Endothelial cell (in vitro differentiated cells): ENCODE data around the gene CNOT9. TPM values are rescaled to one million over a fixed set of nuclear protein-coding genes. Genes with fewer than 3 reads are reported as not detected.

ENCODE experiments used
- DNase-seq: peaks from one replicate; pipeline ENCODE4 v3.0.0; 2021; ENCODE audit warnings: low spot score
- H3K27ac Mint-ChIP-seq: one replicate; pipeline ENCODE4 v1.8.0; 2021; ENCODE audit warnings: mixed read lengths, inconsistent platforms; ENCODE audit not compliant: unreplicated experiment
- H3K27me3 Mint-ChIP-seq: one replicate; pipeline ENCODE4 v1.8.0; 2021; ENCODE audit warnings: mild to moderate bottlenecking, moderate library complexity, mixed read lengths, inconsistent platforms; ENCODE audit not compliant: unreplicated experiment
- H3K36me3 Mint-ChIP-seq: one replicate; pipeline ENCODE4 v1.8.0; 2021; ENCODE audit warnings: mild to moderate bottlenecking, low read depth, mixed read lengths, inconsistent platforms; ENCODE audit not compliant: unreplicated experiment
- H3K4me1 Mint-ChIP-seq: one replicate; pipeline ENCODE4 v1.8.0; 2021; ENCODE audit warnings: mild to moderate bottlenecking, mixed read lengths, inconsistent platforms; ENCODE audit not compliant: unreplicated experiment
- H3K4me3 Mint-ChIP-seq: one replicate; pipeline ENCODE4 v1.8.0; 2021; ENCODE audit warnings: mild to moderate bottlenecking, mixed read lengths, inconsistent platforms; ENCODE audit not compliant: unreplicated experiment
- H3K9me3 Mint-ChIP-seq: one replicate; pipeline ENCODE4 v1.8.0; 2021; ENCODE audit warnings: mixed read lengths, inconsistent platforms; ENCODE audit not compliant: unreplicated experiment
- CTCF ChIP-seq: fragments of 200-600 bp; sonication (generic); IDR thresholded peaks from one replicate; pipeline ENCODE4 v1.5.0; 2021; ENCODE audit warnings: antibody characterized with exemption; ENCODE audit not compliant: unreplicated experiment
- total RNA-seq: library from RNA; stranded (reverse); fragmentation: NEBNext Ultra II Directional; extraction: Animal tissue kit (Norgen Biotek cat#: 25700); gene quantifications from one replicate; pipeline ENCODE4 v1.2.1, GENCODE V29; 2021; ENCODE audit not compliant: unreplicated experiment

CNOT9 gene
- total RNA-seq, 1 donor from 2014 or later, result 56.1 TPM

GRCh38 chr2:218567797-218568189, 846 bp upstream of the CNOT9 start:
- no peak for DNase-seq
- no peak for TF ChIP-seq CTCF
- peaks cover 19% of the 10 kb centered on the region for H3K36me3 Mint-ChIP-seq
- H3K9me3 Mint-ChIP-seq, result no peaks in the 10 kb centered on the region
- peak overlapping the region; percentile 97 for H3K27ac Mint-ChIP-seq
- peaks cover 11% of the 10 kb centered on the region for H3K27me3 Mint-ChIP-seq
- H3K4me3 Mint-ChIP-seq, result peak overlapping the region; percentile 97
- H3K4me1 Mint-ChIP-seq, result peaks cover 27% of the 10 kb centered on the region

GRCh38 chr2:218569038-218569431, 396 bp downstream of the CNOT9 start:
- Mint-ChIP-seq H3K4me3 (peak overlapping the region; percentile 97), H3K9me3 (no peaks in the 10 kb centered on the region), H3K27ac (peak overlapping the region; percentile 97), H3K4me1 (peaks cover 27% of the 10 kb centered on the region), H3K27me3 (peaks cover 11% of the 10 kb centered on the region), H3K36me3 (peaks cover 19% of the 10 kb centered on the region)
- TF ChIP-seq CTCF, result no peak
- peak; percentile 56 for DNase-seq

GRCh38 chr2:218569661-218570500, 1.2 kb downstream of the CNOT9 start:
- DNase-seq, result no peak
- Mint-ChIP-seq H3K27ac (peak overlapping the region; percentile 97), H3K4me3 (peak overlapping the region; percentile 97), H3K9me3 (no peaks in the 10 kb centered on the region), H3K4me1 (peaks cover 27% of the 10 kb centered on the region), H3K27me3 (peaks cover 11% of the 10 kb centered on the region), H3K36me3 (peaks cover 19% of the 10 kb centered on the region)
- TF ChIP-seq CTCF, result no peak

- H3K4me3 Mint-ChIP-seq, result peak overlapping the region; percentile 97
- TF ChIP-seq CTCF, result no peak
- H3K4me1 Mint-ChIP-seq, result peaks cover 27% of the 10 kb centered on the region
- H3K9me3 Mint-ChIP-seq, result no peaks in the 10 kb centered on the region
- H3K36me3 Mint-ChIP-seq, result peaks cover 19% of the 10 kb centered on the region
- no peak for DNase-seq
- H3K27me3 Mint-ChIP-seq, result peaks cover 11% of the 10 kb centered on the region
- H3K27ac Mint-ChIP-seq, result peak overlapping the region; percentile 97
Observed at GRCh38 chr2:218570850-218571249, 2.2 kb downstream of the CNOT9 start.

- DNase-seq, result no peak
- H3K4me1 Mint-ChIP-seq, result no peaks in the 10 kb centered on the region
- H3K36me3 Mint-ChIP-seq, result peaks cover 13% of the 10 kb centered on the region
- no peaks in the 10 kb centered on the region for H3K9me3 Mint-ChIP-seq
- no peak for TF ChIP-seq CTCF
- no peak overlapping the region for H3K27ac Mint-ChIP-seq
- H3K4me3 Mint-ChIP-seq, result no peak overlapping the region
- no peaks in the 10 kb centered on the region for H3K27me3 Mint-ChIP-seq
Observed at GRCh38 chr2:218576854-218577253, 8.2 kb downstream of the CNOT9 start.
